Limb (tissue), 2 donors: ENCODE measurements around the gene STAU1.
"Not testable (repeated sequence)": the region's sequence is repeated elsewhere in the genome, so short reads cannot be mapped to it uniquely, and the experiment has no call there.

Experiments used
- DNase-seq, 2 donors: peaks; one replicate each; pipeline ENCODE4 v3.0.0-alpha.2; 2016; ENCODE audit errors: extremely low spot score in 2 of 2

The STAU1 gene

GRCh38 chr20:49122920-49123319 lies 65.2 kb downstream of the STAU1 start:
- no peak for DNase-seq

GRCh38 chr20:49119988-49120387 lies 68.1 kb downstream of the STAU1 start:
- DNase-seq: no peak

- DNase-seq: no peak
Observed at GRCh38 chr20:49118307-49118706, 69.8 kb downstream of the STAU1 start.

GRCh38 chr20:49115564-49115963 lies 72.6 kb downstream of the STAU1 start:
- no peak for DNase-seq

- DNase-seq: no peak
Observed at GRCh38 chr20:49112596-49113274, 75.4 kb downstream of the STAU1 start.

GRCh38 chr20:49110767-49111694 lies 77.1 kb downstream of the STAU1 start:
- no peak for DNase-seq

GRCh38 chr20:49106328-49106727 lies 81.8 kb downstream of the STAU1 start:
- DNase-seq: no peak

GRCh38 chr20:49104979-49105547 lies 83.1 kb downstream of the STAU1 start:
- not testable (repeated sequence) for DNase-seq

GRCh38 chr20:49104365-49104648 lies 83.8 kb downstream of the STAU1 start:
- no peak for DNase-seq

- no peak for DNase-seq
Observed at GRCh38 chr20:49103647-49104364, 84.3 kb downstream of the STAU1 start.

- DNase-seq: no peak
Observed at GRCh38 chr20:49103019-49103418, 85.1 kb downstream of the STAU1 start.

- DNase-seq: no peak
Observed at GRCh38 chr20:49100972-49101371, 87.2 kb downstream of the STAU1 start.

- DNase-seq: not testable (repeated sequence)
Observed at GRCh38 chr20:49100292-49100691, 87.8 kb downstream of the STAU1 start.

- no peak for DNase-seq
Observed at GRCh38 chr20:49099011-49099410, 89.1 kb downstream of the STAU1 start.

GRCh38 chr20:49098136-49098535 lies 90.0 kb downstream of the STAU1 start:
- no peak for DNase-seq

- no peak for DNase-seq
Observed at GRCh38 chr20:49097159-49097558, 91.0 kb downstream of the STAU1 start.

GRCh38 chr20:49096203-49096730 lies 91.9 kb downstream of the STAU1 start:
- no peak for DNase-seq

GRCh38 chr20:49091762-49092161 lies 96.4 kb downstream of the STAU1 start:
- DNase-seq: no peak

GRCh38 chr20:49091104-49091503 lies 97.0 kb downstream of the STAU1 start:
- no peak for DNase-seq

- DNase-seq: not testable (repeated sequence)
Observed at GRCh38 chr20:49082295-49082694, 105.8 kb downstream of the STAU1 start.

GRCh38 chr20:49078310-49078709 lies 109.8 kb downstream of the STAU1 start:
- DNase-seq: no peak

- DNase-seq: no peak
Observed at GRCh38 chr20:49074521-49074920, 113.6 kb downstream of the STAU1 start.
